A673 (cell line): ENCODE measurements around the gene DAB2IP.

Source experiments
- EZH2 ChIP-seq: fragments of 200-600 bp; sonication (generic); IDR thresholded peaks from 2 replicates; pipeline ENCODE4 v1.6.1; 2017; ENCODE audit warnings: borderline replicate concordance, low read depth, mild to moderate bottlenecking, mixed read lengths, antibody characterized with exemption, low read length; ENCODE audit not compliant: poor library complexity, severe bottlenecking
- TF ChIP-seq, protein P1 (sequence below): fragments of 300-800, 200-600 bp; sonication (generic); conservative IDR thresholded peaks from 2 replicates; pipeline ENCODE4 v1.5.1; 2017; ENCODE audit warnings: low read depth, mild to moderate bottlenecking, antibody characterized with exemption, low read length, moderate library complexity, mixed read lengths

DNA sequence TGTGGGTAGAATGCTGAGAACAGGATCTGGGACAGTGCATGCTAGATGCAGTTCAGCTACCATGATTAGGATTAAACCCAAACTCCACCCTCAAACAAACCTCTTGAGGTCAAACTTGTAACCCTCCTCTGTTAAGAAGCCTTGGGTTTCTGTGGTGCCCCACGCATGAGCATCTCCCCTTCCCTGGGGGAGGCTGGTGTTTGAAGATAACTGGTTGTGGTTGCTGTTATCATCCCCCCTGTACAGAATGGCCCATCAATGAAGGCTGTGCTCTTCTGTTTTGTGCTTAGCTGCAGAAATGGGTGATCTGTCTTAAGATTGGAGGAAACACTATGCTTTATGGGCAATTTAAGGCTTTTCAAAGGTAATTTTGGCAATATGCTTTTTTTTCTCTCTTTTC is 4.4 kb upstream of the DAB2IP start:
- no peak for TF ChIP-seq EZH2
- TF ChIP-seq, protein P1, sequence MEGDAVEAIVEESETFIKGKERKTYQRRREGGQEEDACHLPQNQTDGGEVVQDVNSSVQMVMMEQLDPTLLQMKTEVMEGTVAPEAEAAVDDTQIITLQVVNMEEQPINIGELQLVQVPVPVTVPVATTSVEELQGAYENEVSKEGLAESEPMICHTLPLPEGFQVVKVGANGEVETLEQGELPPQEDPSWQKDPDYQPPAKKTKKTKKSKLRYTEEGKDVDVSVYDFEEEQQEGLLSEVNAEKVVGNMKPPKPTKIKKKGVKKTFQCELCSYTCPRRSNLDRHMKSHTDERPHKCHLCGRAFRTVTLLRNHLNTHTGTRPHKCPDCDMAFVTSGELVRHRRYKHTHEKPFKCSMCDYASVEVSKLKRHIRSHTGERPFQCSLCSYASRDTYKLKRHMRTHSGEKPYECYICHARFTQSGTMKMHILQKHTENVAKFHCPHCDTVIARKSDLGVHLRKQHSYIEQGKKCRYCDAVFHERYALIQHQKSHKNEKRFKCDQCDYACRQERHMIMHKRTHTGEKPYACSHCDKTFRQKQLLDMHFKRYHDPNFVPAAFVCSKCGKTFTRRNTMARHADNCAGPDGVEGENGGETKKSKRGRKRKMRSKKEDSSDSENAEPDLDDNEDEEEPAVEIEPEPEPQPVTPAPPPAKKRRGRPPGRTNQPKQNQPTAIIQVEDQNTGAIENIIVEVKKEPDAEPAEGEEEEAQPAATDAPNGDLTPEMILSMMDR: no peak
